Measurements from ENCODE around the gene CHIT1.

CHIT1 gene

DNA sequence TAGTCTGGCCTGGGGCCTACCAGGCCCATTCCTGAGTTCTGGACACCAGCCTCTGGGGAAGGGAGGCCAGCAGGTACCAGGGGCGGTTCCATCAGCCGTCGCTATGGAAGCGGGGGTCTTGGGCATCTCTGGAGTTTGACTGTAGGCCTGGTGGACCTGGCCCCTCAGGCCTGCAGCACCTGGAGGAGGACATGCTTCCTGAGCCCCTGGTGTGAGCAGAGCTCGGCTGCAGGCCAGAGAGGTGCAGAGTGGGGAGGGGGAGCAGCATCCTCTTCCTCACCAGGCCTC is 61.6 kb downstream of the CHIT1 start:
- peaks cover 4% of the 10 kb centered on the region for H3K4me1 Mint-ChIP-seq
- H3K27ac Mint-ChIP-seq, result no peak overlapping the region
- H3K36me3 Mint-ChIP-seq, result no peaks in the 10 kb centered on the region
- DNase-seq (ENCODE audit: low spot score in 2 of 2), result no peak
- no peak overlapping the region for H3K4me3 Mint-ChIP-seq
- H3K9me3 Mint-ChIP-seq, result no peaks in the 10 kb centered on the region
- H3K27me3 Mint-ChIP-seq, result peaks cover 13% of the 10 kb centered on the region
- ATAC-seq (ENCODE audit: low read depth), result no peak

DNA sequence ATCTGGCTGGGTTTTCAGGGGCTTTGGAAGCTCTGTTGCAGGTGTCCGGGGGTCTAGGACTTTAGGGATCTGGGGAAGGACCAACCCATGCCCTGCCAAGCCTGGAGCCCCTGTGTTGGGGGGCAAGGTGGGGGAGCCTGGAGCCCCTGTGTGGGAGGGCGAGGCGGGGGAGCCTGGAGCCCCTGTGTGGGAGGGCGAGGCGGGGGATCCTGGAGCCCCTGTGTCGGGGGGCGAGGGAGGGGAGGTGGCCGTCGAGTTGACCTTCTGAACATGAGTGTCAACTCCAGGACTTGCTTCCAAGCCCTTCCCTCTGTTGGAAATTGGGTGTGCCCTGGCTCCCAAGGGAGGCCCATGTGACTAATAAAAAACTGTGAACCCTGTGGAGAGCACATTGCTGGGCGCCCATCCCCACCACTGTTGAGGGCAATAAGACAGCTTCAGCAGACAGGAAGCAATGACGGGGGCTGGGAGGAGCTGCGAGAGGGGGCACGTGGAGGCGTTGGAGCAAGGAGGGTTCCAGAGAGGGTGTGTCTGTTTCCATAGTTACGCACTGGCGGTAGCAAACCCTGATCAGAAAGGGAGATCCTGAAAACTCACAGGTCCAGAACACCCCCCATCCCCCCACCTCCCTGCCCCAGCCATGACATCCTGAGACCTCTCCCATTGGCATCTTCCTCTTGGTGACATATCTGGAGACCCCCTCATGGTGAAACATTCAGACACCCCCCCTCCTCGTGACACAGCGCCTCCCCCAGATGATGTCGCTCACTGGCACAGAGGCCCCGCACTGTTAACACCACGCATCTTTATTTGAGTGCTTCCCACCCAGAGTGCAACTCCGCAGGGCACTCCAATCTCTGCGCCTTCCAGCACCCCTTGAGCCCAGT is 62.2 kb downstream of the CHIT1 start:
- H3K9me3 Mint-ChIP-seq, result no peaks in the 10 kb centered on the region
- DNase-seq (ENCODE audit: low spot score in 2 of 2), result no peak
- ATAC-seq (ENCODE audit: low read depth), result no peak
- H3K27me3 Mint-ChIP-seq, result peaks cover 15% of the 10 kb centered on the region
- H3K4me1 Mint-ChIP-seq, result peaks cover 4% of the 10 kb centered on the region
- H3K4me3 Mint-ChIP-seq, result no peak overlapping the region
- H3K36me3 Mint-ChIP-seq, result no peaks in the 10 kb centered on the region
- H3K27ac Mint-ChIP-seq, result no peak overlapping the region

DNA sequence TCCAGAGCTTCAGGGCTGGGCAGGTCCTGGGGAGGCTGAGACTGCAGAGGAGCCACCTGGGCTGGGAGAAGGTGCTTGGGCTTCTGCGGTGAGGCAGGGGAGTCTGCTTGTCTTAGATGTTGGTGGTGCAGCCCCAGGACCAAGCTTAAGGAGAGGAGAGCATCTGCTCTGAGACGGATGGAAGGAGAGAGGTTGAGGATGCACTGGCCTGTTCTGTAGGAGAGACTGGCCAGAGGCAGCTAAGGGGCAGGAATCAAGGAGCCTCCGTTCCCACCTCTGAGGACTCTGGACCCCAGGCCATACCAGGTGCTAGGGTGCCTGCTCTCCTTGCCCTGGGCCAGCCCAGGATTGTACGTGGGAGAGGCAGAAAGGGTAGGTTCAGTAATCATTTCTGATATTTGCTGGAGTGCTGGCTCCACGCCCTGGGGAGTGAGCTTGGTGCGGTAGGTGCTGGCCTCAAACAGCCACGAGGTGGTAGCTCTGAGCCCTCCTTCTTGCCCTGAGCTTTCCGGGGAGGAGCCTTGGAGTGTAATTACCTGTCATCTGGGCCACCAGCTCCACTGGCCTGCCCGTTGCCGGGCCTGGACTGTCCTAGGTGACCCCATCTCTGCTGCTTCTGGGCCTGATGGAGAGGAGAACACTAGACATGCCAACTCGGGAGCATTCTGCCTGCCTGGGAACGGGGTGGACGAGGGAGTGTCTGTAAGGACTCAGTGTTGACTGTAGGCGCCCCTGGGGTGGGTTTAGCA is 63.1 kb downstream of the CHIT1 start:
- Mint-ChIP-seq H3K36me3 (no peaks in the 10 kb centered on the region), H3K27ac (no peak overlapping the region), H3K4me3 (no peak overlapping the region), H3K27me3 (peaks cover 15% of the 10 kb centered on the region), H3K4me1 (peaks cover 4% of the 10 kb centered on the region), H3K9me3 (no peaks in the 10 kb centered on the region)
- no peak for DNase-seq (ENCODE audit: low spot score in 2 of 2)
- no peak for ATAC-seq (ENCODE audit: low read depth)

All from memory B cell (primary cell).